HuH-7.5 (cell line): ENCODE results near the gene ATCAY.

ENCODE experiments used
- DNase-seq: peaks from one replicate; pipeline ENCODE4 v3.0.0; 2011; ENCODE audit warnings: low spot score

Gene ATCAY

DNA sequence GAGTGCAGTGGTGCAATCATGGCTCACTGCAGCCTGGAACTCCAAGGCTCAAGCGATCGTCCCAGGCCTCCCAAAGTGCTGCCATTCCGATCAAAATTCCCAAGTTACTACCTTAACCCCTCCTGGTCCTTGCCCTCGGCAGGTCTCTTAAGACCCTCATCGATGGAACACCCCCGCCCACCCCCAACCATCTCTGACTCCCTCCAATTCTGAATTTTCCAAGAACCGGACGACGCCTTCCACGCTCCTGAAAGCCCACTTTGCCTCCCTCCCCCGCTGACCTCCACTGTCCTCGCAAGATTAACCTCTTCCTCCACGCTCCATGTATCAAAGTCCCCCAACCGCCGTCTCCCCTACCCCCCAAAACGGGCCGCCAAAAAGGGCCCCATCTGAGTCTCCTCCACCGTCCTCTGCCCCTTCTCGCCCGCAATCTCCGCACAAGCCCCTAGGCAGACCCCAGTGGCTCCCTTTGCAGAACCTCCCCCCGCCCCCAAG, 89.9 kb downstream of the ATCAY start:
- no peak for DNase-seq

DNA sequence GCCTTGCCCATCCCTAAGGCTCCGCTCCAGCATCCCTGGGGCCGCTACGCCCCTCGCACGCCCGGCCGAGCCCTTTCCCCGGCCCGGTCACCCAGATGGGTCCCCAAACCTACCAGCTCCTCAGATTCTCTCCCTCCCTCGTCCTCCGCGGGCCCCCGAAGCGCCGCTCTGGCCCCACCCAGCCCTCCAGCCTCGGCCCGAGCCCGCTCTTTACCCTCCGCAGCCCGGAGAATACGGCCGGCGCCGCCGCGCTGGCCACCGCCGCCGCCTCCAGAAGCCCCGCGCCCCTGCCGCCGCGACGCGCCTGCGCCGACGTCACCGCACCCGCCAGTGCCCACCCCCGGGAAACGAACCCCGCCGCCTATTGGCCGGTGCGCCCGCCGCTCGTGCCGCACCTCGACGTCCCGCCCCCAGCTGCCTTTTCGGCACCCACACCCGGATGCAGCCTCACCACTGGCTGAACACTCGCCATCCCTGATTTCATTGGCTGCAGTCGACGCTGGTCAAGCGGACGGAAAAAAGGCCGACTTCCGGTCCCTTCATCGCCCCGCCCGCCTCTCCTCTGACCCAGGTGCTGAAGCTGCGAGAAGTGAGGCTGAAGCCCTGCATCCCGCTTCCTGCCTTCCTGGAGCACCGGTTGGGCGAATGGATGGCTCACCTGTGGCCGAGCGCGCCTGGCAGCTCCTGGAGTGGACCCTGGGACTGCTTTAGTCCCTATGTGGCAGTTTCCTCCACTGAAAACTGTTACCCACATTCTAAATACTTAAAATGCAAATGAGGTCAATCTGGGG, 90.5 kb downstream of the ATCAY start, which contains the start of gene DAPK3:
TSS of gene DAPK3 (minus strand) at position 292 of the 791 bp plus-strand sequence. CDS start 1,364 bp downstream, outside the sequence.
- peak; percentile 97 for DNase-seq

DNA sequence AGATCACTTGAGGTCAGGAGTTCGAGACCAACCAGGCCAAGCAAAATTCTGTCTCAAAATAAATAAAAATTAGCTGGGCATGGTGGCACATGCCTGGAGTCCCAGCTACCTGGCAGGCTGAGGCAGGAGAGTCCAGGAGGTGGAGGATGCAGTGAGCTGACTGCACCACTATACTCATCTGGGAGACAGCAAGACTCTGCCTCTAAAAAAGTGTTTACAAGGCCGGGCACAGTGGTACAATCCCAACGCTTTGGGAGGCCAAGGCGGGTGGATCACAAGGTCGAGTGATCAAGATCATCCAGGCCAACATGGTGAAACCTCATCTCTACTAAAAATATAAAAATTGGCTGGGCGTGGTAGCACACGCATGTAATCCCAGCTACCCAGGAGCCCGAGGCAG, 94.7 kb downstream of the ATCAY start:
- no peak for DNase-seq

DNA sequence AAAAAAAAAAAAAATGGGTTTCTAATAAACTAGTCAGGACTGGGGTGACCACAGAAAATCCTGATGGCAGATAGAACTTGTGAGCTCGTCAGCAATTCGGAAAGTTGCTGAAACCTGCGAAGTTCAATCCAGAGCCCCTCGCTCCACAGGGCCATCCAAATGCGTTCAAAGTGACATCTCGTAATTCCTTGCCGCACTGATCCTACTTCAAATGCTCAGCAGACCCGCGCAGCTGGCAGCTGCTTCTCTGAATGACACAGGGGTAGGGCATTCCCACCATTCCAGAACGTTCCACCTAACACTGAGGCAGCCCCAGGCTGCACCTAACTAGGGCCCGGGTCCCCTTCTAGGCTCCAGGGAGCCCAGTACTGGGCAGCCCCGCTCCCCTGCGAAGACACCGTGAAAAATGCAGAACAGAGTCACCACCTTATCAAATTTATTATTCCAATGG, 95.2 kb downstream of the ATCAY start:
- DNase-seq, result no peak

DNA sequence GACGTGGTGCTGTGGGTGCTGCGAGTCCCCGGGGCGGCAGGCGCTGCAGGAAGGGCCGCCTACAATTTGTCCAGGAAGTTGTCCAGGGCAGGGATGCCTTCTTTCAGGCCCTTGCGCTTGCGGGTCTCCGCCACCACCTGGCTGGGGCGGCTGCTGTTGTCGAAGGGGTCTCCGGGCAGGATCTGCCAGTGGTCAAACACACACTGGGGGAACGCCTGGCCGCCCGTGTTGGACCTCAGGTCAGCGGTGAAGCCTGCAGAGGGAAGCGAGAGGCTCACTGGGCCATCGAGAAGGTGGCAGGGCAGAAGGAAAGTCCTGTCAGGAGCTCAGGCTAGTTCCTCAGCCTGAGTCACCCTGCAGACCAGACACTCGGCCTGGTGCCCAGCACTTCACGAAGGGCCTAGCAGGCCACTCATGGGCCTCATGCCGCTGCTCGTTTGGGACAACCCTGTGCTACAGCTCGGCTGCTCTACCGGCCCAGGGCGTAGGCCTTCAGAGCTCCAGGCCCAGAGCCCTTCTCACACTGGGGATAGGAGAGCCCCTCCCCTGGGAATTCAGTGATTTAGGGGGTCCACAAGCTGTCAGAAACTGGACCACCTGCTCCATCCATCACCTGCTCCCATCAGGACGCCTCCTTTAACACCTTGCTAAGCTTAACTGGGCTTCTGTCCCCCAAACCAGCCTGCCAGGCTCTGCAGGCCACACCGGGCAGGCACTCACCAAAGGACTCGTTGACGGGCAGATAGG, 96.2 kb downstream of the ATCAY start:
- DNase-seq, result no peak
